Measurements from ENCODE around the gene CXorf66. TPM values are rescaled to one million over a fixed set of nuclear protein-coding genes. Genes with fewer than 3 reads are reported as not detected.
"Not testable (repeated sequence)": the region's sequence is repeated elsewhere in the genome, so short reads cannot be mapped to it uniquely, and the experiment has no call there.

The CXorf66 gene
- total and polyA plus RNA-seq, 9 donors: not detected

DNA sequence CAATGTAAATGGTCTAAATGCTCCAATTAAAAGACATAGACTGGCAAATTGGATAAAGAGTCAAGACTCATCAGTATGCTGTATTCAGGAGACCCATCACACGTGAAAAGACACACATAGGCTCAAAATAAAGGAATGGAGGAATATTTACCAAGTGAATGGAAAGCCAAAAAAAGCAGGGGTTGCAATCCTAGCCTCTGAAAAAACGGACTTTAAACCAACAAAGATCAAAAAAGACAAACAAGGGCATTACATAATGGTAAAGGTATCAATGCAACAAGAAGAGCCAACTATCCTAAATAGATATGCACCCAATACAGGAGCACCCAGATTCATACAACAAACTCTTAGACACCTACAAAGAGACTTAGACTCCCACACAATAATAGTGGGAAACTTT, 4.2 kb downstream of the CXorf66 start:
- not testable (repeated sequence) for DNase-seq; H3K9me3 ChIP-seq (replicated peaks; ENCODE audit: control insufficient read depth, low read depth, low read length); H3K4me3 ChIP-seq (ENCODE audit: low read length); H3K4me1 ChIP-seq (ENCODE audit: control insufficient read depth, insufficient read depth, low read length); H3K36me3 ChIP-seq (ENCODE audit: control insufficient read depth, insufficient read depth, low read length); H3K27me3 ChIP-seq (ENCODE audit: control insufficient read depth, insufficient read depth, low read length); H3K27ac ChIP-seq (ENCODE audit: low read length)
- WGBS (ENCODE audit: insufficient coverage): no CpG with 5 or more reads among the region's 2 CpGs

DNA sequence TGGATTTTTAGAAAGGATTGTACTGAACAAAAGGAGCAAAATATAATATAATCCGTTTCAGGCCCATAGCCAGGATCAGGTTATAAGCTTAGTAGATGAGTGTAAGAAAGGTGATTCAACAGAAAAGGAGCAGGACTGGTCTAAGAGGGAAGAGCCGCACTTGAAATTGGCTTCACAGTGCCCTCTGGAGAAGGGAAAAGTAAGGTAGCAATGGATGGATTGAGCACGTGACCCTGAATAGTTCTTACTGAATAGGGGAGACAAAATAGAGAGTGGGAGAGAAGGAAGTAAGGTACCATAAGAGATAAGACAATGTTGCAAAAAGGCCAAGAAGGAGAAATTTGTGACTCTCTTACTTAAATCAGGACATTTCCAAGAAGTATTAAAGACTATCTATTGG, 15.6 kb downstream of the CXorf66 start:
- Histone ChIP-seq H3K27ac (ENCODE audit: low read length) (no peak overlapping the region), H3K27me3 (ENCODE audit: control insufficient read depth, insufficient read depth, low read length) (peaks cover 3% of the 10 kb centered on the region), H3K9me3 (replicated peaks; ENCODE audit: control insufficient read depth, low read depth, low read length) (no peaks in the 10 kb centered on the region), H3K4me3 (ENCODE audit: low read length) (no peak overlapping the region), H3K36me3 (ENCODE audit: control insufficient read depth, insufficient read depth, low read length) (no peaks in the 10 kb centered on the region), H3K4me1 (ENCODE audit: control insufficient read depth, insufficient read depth, low read length) (no peaks in the 10 kb centered on the region)
- 66% methylated on average over 2 of the region's 3 CpGs for WGBS (ENCODE audit: insufficient coverage)
- DNase-seq: no peak

DNA sequence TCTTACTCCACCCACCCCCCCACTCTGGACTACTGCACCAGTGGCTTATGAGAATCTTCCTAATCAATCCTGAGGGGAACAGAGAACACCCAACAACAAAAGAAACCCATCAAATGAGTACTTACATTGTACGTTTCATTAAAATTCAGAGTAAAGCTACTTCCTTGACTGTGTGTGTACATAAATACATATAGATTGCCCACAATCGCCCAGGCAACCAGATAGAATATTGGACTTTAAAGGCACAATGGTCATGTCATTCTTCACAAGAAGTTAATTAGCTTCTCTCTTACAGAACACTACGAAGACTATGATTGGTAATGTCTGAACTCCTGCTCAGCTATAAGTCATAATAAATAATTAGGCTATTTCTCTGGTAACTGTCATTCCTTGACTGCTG, 20.2 kb downstream of the CXorf66 start:
- no peaks in the 10 kb centered on the region for H3K9me3 ChIP-seq (replicated peaks; ENCODE audit: control insufficient read depth, low read depth, low read length)
- DNase-seq: no peak
- no peaks in the 10 kb centered on the region for H3K4me1 ChIP-seq (ENCODE audit: control insufficient read depth, insufficient read depth, low read length)
- H3K36me3 ChIP-seq (ENCODE audit: control insufficient read depth, insufficient read depth, low read length): no peaks in the 10 kb centered on the region
- H3K27me3 ChIP-seq (ENCODE audit: control insufficient read depth, insufficient read depth, low read length): peaks cover 3% of the 10 kb centered on the region
- no peak overlapping the region for H3K27ac ChIP-seq (ENCODE audit: low read length)
- no CpG with 5 or more reads among the region's 3 CpGs for WGBS (ENCODE audit: insufficient coverage)
- no peak overlapping the region for H3K4me3 ChIP-seq (ENCODE audit: low read length)

DNA sequence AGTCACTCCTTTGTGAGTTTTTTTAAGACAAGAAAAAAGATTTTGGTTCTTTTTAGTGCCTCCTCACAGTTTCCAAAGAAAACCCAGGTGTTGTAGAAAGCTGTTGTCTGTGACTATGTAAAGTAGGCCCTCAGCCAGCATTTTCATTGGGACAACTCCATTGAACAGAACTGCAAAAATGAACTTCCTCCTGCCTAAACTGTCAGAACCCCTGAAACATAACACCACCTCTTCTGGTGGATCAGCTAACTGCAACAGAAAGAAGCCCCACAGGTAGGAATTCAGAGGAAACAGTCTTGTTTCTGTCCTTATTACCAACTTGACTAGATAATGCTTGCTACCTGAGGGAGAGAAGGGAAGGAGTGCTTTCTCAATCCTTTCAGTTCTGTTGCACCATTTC, 29.1 kb downstream of the CXorf66 start:
- Histone ChIP-seq H3K27me3 (ENCODE audit: control insufficient read depth, insufficient read depth, low read length) (peaks cover 20% of the 10 kb centered on the region), H3K9me3 (replicated peaks; ENCODE audit: control insufficient read depth, low read depth, low read length) (no peaks in the 10 kb centered on the region), H3K27ac (ENCODE audit: low read length) (no peak overlapping the region), H3K4me3 (ENCODE audit: low read length) (no peak overlapping the region), H3K36me3 (ENCODE audit: control insufficient read depth, insufficient read depth, low read length) (no peaks in the 10 kb centered on the region), H3K4me1 (ENCODE audit: control insufficient read depth, insufficient read depth, low read length) (peaks cover 6% of the 10 kb centered on the region)
- no peak for DNase-seq

DNA sequence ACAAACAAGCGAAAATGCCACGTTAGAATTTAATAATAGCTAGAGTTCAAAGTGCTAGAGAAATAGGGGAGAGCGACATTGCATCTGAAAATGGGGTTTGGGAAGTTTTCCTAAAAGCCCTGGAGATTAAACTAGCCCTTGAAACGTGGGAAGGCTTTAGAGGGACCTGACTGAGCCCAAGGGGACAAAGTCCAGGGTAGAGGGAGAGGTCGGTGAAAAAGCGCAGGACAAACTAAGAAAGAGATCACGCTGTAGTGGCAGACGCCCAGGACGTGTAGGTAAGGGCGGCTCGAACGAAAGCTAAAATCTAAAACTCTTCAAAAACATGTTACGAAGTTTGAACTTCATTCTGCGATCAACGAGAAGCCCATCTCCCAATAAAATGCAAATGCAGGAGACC, 31.4 kb downstream of the CXorf66 start:
- 31% methylated on average over 6 of the region's 15 CpGs for whole genome bisulfite sequencing (ENCODE audit: insufficient coverage)
- H3K27ac ChIP-seq (ENCODE audit: low read length): peak overlapping the region; percentile 98
- no peaks in the 10 kb centered on the region for H3K36me3 ChIP-seq (ENCODE audit: control insufficient read depth, insufficient read depth, low read length)
- H3K9me3 ChIP-seq (replicated peaks; ENCODE audit: control insufficient read depth, low read depth, low read length): no peaks in the 10 kb centered on the region
- H3K4me3 ChIP-seq (ENCODE audit: low read length): peak overlapping the region; percentile 69
- no peak for DNase-seq
- peaks cover 6% of the 10 kb centered on the region for H3K4me1 ChIP-seq (ENCODE audit: control insufficient read depth, insufficient read depth, low read length)
- H3K27me3 ChIP-seq (ENCODE audit: control insufficient read depth, insufficient read depth, low read length): peaks cover 24% of the 10 kb centered on the region

DNA sequence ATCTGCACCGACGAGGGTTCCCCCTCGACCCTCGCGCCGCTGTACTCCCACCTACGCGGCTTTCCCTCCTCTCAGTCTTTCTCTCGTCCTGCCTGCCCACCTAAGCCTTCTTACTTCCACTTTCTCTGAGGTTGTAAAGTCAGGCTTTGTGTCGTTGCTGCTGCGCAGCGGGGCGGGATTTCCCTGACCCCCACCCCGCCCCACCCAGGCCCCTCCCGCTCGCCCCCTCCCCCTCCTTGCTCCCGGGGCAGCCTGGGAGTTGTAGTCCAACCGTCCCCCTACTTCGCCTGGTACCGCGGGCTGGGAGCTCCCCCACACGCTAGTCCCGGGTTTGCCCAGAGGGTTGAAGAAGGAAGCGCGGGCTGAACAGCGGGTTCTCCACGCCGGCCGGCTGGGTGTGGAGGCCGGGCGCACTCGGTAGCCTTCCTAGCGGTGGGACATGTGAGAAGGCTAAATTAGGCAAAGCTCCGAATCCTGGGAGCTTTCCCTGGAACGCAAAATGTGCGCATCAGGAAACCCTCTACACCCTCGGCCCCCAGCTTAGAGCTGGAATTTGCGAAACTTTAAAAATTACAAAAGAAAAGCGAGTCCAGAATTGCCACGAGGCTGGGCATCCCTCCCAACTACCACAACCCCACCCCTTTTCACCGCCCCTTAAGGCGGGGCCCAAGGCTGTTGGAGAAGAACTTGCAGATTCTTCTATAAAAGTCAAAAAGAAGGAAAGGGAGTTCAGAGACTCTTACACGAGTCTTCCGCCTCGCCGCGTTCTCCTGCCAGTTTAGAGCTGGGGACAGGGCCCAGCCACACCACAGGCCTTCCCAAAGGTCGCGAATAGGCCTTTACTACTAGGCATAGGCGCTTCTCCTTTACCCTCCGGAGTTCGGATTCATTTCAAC, 32.2 kb downstream of the CXorf66 start, which contains the start of gene ATP11C:
TSS of gene ATP11C (minus strand) at position 153 of the 896 bp plus-strand sequence. CDS start 1,011 bp downstream, outside the sequence.
- Histone ChIP-seq H3K9me3 (replicated peaks; ENCODE audit: control insufficient read depth, low read depth, low read length) (no peaks in the 10 kb centered on the region), H3K36me3 (ENCODE audit: control insufficient read depth, insufficient read depth, low read length) (no peaks in the 10 kb centered on the region), H3K27me3 (ENCODE audit: control insufficient read depth, insufficient read depth, low read length) (peaks cover 24% of the 10 kb centered on the region), H3K4me3 (ENCODE audit: low read length) (peak within 1 kb of the TSS; percentile 69), H3K4me1 (ENCODE audit: control insufficient read depth, insufficient read depth, low read length) (peaks cover 6% of the 10 kb centered on the region), H3K27ac (ENCODE audit: low read length) (peak within 1 kb of the TSS; percentile 98)
- WGBS (ENCODE audit: insufficient coverage): 23% methylated on average over 27 of the region's 52 CpGs
- peak; percentile 93 for DNase-seq

DNA sequence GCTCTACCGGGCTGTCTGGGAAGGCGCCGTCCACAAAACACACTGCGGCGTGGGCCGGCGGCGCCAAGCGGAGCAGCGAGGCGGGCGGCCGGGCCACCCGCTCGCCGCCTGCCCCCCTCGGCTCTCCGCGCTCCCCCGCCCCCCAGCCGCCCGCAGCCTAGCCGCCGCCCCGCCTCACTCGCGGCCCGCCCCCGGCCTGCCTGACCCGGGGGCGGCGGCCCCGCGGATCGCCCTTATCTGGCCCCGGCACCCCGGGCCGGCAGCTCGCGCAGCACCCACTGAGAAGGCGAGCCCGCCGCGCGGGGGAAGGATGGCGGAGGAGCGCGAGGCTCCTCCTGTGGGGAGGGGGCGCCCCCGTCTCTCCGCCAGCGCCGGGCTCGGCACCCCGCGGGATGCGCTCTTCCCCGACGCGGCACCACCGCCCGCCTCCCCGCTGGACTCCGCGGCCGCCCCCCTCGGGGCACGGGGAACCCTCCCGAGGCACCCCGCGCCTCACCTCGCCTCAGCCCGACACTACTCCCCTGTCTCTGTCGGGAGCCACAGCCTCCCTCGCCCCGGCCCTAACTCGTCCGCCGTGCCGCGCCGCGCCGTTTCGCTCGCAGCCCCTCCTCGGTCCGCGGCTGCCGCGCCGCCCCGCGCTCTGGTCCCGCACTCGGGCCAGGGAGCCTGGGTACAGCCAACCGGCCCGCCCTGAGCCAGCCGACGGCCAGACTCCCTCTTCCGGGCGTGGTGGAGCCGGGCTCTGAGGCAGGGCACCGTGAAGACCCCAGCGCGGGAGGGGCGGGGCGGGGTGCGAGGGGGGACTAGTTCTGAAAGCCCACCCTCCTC, 33.0 kb downstream of the CXorf66 start:
- peaks cover 6% of the 10 kb centered on the region for H3K4me1 ChIP-seq (ENCODE audit: control insufficient read depth, insufficient read depth, low read length)
- H3K4me3 ChIP-seq (ENCODE audit: low read length): peak overlapping the region; percentile 69
- peaks cover 24% of the 10 kb centered on the region for H3K27me3 ChIP-seq (ENCODE audit: control insufficient read depth, insufficient read depth, low read length)
- no peaks in the 10 kb centered on the region for H3K9me3 ChIP-seq (replicated peaks; ENCODE audit: control insufficient read depth, low read depth, low read length)
- peak overlapping the region; percentile 98 for H3K27ac ChIP-seq (ENCODE audit: low read length)
- H3K36me3 ChIP-seq (ENCODE audit: control insufficient read depth, insufficient read depth, low read length): no peaks in the 10 kb centered on the region
- 28% methylated on average over 101 of the region's 109 CpGs for WGBS (ENCODE audit: insufficient coverage)
- peak; percentile 58 for DNase-seq

DNA sequence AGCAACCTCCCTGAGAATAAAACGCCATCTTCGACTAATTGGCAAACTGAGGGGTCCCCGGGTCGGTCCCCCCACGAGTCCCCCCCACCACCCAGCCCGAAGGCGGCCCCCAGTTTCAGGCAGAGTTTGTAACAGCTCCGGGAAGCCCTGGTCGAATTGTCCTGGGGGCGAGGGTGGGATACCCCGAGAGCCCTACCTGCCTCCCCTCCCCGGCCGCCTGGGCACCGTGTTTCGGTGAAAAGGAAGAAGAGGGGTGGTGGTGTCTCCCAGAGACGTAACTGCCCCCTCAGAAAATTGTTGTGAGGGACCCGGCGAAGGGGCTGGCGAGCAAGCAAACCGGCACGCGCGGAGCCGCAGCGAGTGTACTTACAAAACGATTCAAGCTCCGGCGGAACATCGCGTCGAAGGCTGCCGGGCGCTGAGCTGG, 33.7 kb downstream of the CXorf66 start:
- H3K4me3 ChIP-seq (ENCODE audit: low read length): peak overlapping the region; percentile 64
- 49% methylated on average over 20 of the region's 33 CpGs for WGBS (ENCODE audit: insufficient coverage)
- H3K9me3 ChIP-seq (replicated peaks; ENCODE audit: control insufficient read depth, low read depth, low read length): no peaks in the 10 kb centered on the region
- peak; percentile 3 for DNase-seq
- H3K4me1 ChIP-seq (ENCODE audit: control insufficient read depth, insufficient read depth, low read length): peaks cover 6% of the 10 kb centered on the region
- H3K36me3 ChIP-seq (ENCODE audit: control insufficient read depth, insufficient read depth, low read length): no peaks in the 10 kb centered on the region
- peak overlapping the region; percentile 53 for H3K27ac ChIP-seq (ENCODE audit: low read length)
- H3K27me3 ChIP-seq (ENCODE audit: control insufficient read depth, insufficient read depth, low read length): peaks cover 23% of the 10 kb centered on the region

DNA sequence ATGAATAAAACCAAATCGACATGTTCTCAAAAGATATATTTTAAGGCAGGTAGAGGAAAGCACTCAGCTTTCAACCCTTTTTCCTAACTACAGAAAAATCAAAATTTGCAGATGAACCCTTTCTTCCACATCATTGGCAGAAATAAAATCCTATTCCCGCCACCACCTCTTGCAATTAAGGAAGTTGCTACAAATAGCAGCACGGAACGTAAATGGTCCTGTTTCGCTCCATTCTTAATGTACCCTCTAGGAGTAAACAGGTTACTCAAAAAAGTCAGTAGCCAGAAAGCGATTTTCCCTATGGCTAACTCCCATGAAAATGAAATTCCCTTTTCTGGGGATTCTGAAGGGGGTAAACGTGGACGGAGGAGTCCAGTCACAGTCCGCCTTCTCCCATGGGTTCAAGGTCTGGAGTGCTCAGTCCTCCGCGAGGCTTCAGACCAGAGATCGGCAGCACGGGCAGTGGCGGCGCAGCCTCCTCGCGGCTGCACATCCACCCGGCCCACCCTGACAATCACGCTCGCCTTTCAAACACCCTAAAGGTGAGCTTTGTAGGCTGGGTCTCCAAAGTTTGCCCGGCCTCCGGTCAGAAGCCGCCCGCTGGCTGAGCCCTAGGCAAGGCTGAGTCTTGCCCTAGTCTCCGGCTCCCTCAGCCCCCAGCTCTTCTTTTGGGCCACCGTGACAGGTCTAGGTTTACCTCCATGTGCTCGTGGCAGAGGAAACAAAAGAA, 34.2 kb downstream of the CXorf66 start:
- peak; percentile 14 for DNase-seq

More for the DNA sequence above, 34.2 kb downstream of the CXorf66 start:
- WGBS (ENCODE audit: insufficient coverage): 33% methylated on average over 13 of the region's 27 CpGs
- Histone ChIP-seq H3K27me3 (ENCODE audit: control insufficient read depth, insufficient read depth, low read length) (peaks cover 21% of the 10 kb centered on the region), H3K27ac (ENCODE audit: low read length) (no peak overlapping the region), H3K9me3 (replicated peaks; ENCODE audit: control insufficient read depth, low read depth, low read length) (no peaks in the 10 kb centered on the region), H3K4me1 (ENCODE audit: control insufficient read depth, insufficient read depth, low read length) (peaks cover 6% of the 10 kb centered on the region), H3K4me3 (ENCODE audit: low read length) (peak overlapping the region; percentile 64), H3K36me3 (ENCODE audit: control insufficient read depth, insufficient read depth, low read length) (no peaks in the 10 kb centered on the region)

Measured in muscle of leg (tissue), 11 donors.